Measurements from ENCODE around the gene IFITM5. TPM values are rescaled to one million over a fixed set of nuclear protein-coding genes. Genes with fewer than 3 reads are reported as not detected.
"Not testable (repeated sequence)": the region's sequence is repeated elsewhere in the genome, so short reads cannot be mapped to it uniquely, and the experiment has no call there.

The IFITM5 gene
- total RNA-seq, 1 donor from 2014 or later: not detected

GRCh38 chr11:330307-330693 lies 31.0 kb upstream of the IFITM5 start:
- TF ChIP-seq CTCF (IDR thresholded peaks at IDR 0.05): no peak
- Mint-ChIP-seq H3K4me1 (ENCODE audit: low read depth) (peaks cover 13% of the 10 kb centered on the region), H3K4me3 (ENCODE audit: unreplicated experiment) (no peak overlapping the region), H3K27me3 (ENCODE audit: low read depth) (no peaks in the 10 kb centered on the region), H3K9me3 (ENCODE audit: low read depth) (no peaks in the 10 kb centered on the region), H3K36me3 (ENCODE audit: low read depth) (no peaks in the 10 kb centered on the region), H3K27ac (ENCODE audit: unreplicated experiment) (no peak overlapping the region)
- peak; percentile 78 for DNase-seq (ENCODE audit: low spot score)

DNA sequence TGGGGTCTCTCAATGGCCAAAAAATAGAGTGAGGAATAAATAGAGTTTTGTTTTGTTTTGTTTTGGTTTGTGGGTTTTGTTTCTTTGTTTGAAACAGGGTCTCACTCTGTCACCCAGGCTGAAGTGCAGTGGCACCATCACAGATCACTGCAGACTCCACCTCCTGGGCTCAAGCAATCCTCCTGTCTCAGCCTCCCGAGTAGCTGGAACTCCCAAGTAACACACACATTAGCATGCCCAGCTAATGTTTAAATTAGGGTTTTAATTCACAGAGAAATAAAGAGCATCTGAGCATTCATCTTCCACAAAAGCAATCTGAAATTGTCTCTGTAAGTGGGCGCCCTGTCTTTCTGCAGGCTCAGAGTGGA lies 30.5 kb upstream of the IFITM5 start:
- peaks cover 12% of the 10 kb centered on the region for H3K4me1 Mint-ChIP-seq (ENCODE audit: low read depth)
- TF ChIP-seq CTCF (IDR thresholded peaks at IDR 0.05): no peak
- H3K4me3 Mint-ChIP-seq (ENCODE audit: unreplicated experiment): no peak overlapping the region
- no peak overlapping the region for H3K27ac Mint-ChIP-seq (ENCODE audit: unreplicated experiment)
- no peaks in the 10 kb centered on the region for H3K36me3 Mint-ChIP-seq (ENCODE audit: low read depth)
- no peaks in the 10 kb centered on the region for H3K27me3 Mint-ChIP-seq (ENCODE audit: low read depth)
- peak; percentile 9 for DNase-seq (ENCODE audit: low spot score)
- no peaks in the 10 kb centered on the region for H3K9me3 Mint-ChIP-seq (ENCODE audit: low read depth)

- H3K36me3 Mint-ChIP-seq (ENCODE audit: low read depth); H3K27ac Mint-ChIP-seq (ENCODE audit: unreplicated experiment); H3K9me3 Mint-ChIP-seq (ENCODE audit: low read depth); H3K27me3 Mint-ChIP-seq (ENCODE audit: low read depth); H3K4me1 Mint-ChIP-seq (ENCODE audit: low read depth); H3K4me3 Mint-ChIP-seq (ENCODE audit: unreplicated experiment): not testable (repeated sequence)
- DNase-seq (ENCODE audit: low spot score): peak; percentile 9
These were observed 29.3 kb upstream of the IFITM5 start for GRCh38 chr11:328516-329100.

- Mint-ChIP-seq H3K4me1 (ENCODE audit: low read depth) (peaks cover 8% of the 10 kb centered on the region), H3K27me3 (ENCODE audit: low read depth) (no peaks in the 10 kb centered on the region), H3K4me3 (ENCODE audit: unreplicated experiment) (no peak overlapping the region), H3K9me3 (ENCODE audit: low read depth) (no peaks in the 10 kb centered on the region), H3K27ac (ENCODE audit: unreplicated experiment) (no peak overlapping the region), H3K36me3 (ENCODE audit: low read depth) (no peaks in the 10 kb centered on the region)
- no peak for TF ChIP-seq CTCF (IDR thresholded peaks at IDR 0.05)
- peak; percentile 51 for DNase-seq (ENCODE audit: low spot score)
These were observed 28.7 kb upstream of the IFITM5 start for GRCh38 chr11:328012-328411.

DNA sequence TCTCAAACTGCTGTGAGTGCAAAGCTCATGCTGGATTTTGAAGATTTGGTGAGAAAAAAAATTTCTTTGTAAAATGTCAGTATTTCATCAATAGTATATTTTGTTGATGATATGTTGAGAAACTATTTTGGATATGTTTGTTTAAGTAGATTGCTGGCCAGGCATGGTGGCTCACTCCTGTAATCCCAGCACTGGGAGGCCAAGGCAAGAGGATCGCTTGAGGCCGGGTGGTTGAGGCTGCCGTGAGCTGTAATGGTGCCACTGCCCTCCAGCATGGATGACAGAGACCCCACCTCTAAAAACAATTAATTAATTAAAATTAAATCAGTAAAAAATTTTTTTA lies 28.2 kb upstream of the IFITM5 start:
- H3K27me3 Mint-ChIP-seq (ENCODE audit: low read depth): no peaks in the 10 kb centered on the region
- H3K27ac Mint-ChIP-seq (ENCODE audit: unreplicated experiment): no peak overlapping the region
- TF ChIP-seq CTCF (IDR thresholded peaks at IDR 0.05): no peak
- no peaks in the 10 kb centered on the region for H3K9me3 Mint-ChIP-seq (ENCODE audit: low read depth)
- no peaks in the 10 kb centered on the region for H3K36me3 Mint-ChIP-seq (ENCODE audit: low read depth)
- H3K4me1 Mint-ChIP-seq (ENCODE audit: low read depth): peaks cover 8% of the 10 kb centered on the region
- DNase-seq (ENCODE audit: low spot score): peak; percentile 27
- no peak overlapping the region for H3K4me3 Mint-ChIP-seq (ENCODE audit: unreplicated experiment)

GRCh38 chr11:326842-327580 lies 27.7 kb upstream of the IFITM5 start:
- Mint-ChIP-seq H3K4me3 (ENCODE audit: unreplicated experiment) (no peak overlapping the region), H3K4me1 (ENCODE audit: low read depth) (peaks cover 8% of the 10 kb centered on the region), H3K27me3 (ENCODE audit: low read depth) (no peaks in the 10 kb centered on the region), H3K36me3 (ENCODE audit: low read depth) (no peaks in the 10 kb centered on the region), H3K9me3 (ENCODE audit: low read depth) (no peaks in the 10 kb centered on the region), H3K27ac (ENCODE audit: unreplicated experiment) (no peak overlapping the region)
- DNase-seq (ENCODE audit: low spot score): peak; percentile 68
- no peak for TF ChIP-seq CTCF (IDR thresholded peaks at IDR 0.05)

Data from chondrocyte (in vitro differentiated cells).